HG03565 (cell line): ENCODE results near the gene MTTP.
A peak's percentile ranks its signal among the peaks of the same experiment; 100 is the strongest.
"Not testable (repeated sequence)": the region's sequence is repeated elsewhere in the genome, so short reads cannot be mapped to it uniquely, and the experiment has no call there.

Experiments used
- ATAC-seq: cut with Tn5 transposase; IDR thresholded peaks from one replicate; pipeline ENCODE4 v1.9.1; 2021; ENCODE audit warnings: mild to moderate bottlenecking, moderate library complexity; ENCODE audit not compliant: unreplicated experiment

Gene MTTP

DNA sequence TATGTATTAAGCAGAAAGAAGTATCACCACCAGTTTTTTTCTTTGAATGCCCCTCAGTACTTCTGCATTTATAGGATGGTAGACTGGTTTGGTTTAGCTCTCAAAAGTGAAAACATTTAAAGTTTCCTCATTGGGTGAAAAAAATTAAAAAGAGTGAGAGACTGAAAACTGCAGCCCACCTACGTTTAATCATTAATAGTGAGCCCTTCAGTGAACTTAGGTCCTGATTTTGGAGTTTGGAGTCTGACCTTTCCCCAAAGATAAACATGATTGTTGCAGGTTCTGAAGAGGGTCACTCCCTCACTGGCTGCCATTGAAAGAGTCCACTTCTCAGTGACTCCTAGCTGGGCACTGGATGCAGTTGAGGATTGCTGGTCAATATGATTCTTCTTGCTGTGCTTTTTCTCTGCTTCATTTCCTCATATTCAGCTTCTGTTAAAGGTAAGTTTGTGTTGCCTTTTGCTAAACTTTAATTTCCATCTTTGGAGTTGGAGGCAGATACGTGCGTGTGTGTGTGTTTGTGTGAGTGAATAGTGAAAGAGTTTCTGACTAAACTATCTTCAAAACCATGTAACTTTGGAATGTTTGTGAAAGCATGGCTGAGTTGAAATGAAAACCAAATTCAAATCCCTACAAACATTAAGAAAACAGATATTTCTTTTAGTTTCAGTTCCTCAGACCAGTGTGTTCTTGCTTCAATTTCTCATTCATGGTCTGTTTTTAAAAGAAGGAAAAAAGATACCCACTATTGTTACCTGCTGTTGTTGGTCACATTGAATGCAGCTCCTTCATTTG, at the start of gene MTTP:
Gene MTTP (plus strand): TSS at position 295 of the 795 bp plus-strand sequence. CDS start 86 bp downstream, at position 381.
- peak; percentile 88 for ATAC-seq

DNA sequence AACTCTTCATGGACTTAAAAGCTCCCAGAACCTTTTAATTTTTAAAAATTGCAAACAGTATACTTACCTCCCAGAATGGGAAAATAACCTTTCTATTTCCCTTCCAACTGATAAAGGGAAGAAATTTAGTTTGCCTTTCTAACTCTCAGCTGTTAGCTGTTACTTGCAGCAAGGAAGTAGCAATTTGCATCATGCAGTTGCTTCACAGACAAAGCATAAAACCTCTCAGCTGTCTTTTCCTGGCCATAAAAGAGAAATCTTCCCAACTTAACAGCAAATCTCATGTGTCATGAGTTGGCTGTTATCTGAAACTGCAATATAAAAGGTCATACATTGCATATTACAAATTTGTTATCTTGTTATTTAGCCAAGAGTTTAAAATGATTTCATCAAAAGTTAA, 45.4 kb upstream of the MTTP start:
- ATAC-seq, result no peak

DNA sequence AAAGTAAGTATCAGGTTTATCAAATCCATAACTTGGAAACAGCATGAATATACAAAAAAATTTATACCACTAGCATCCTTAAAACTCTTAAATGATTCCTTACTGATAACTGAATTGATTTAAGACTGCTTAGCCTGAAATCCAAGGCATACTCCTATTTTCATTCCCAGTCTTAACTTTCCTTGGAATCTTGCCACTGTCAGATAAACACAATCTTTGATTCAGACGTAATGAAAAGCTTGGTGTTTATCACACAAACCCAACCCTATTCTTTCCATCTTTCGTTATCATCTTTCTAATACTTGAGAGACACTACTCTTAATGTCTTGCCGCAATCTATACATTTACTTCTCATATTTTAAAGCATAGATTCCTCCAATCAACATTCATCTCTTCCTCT, 44.7 kb upstream of the MTTP start:
- no peak for ATAC-seq

DNA sequence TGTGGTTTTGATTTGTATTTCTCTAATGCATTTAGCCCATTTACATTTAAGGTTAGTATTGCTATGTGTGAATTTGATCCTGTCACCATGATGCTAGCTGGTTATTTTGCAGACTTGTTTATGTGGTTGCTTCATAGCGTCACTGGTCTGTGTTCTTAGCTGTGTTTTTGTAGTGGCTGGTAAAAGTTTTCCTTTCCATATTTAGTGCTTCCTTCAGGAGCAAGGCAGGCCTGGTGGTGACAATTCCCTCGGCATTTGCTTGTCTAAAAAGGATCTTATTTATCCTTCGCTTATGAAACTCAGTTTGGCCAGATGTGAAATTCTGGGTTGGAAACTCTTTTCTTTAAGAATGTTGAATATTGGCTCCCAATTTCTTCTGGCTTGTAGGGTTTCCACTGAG, 39.9 kb upstream of the MTTP start:
- ATAC-seq, result not testable (repeated sequence)

DNA sequence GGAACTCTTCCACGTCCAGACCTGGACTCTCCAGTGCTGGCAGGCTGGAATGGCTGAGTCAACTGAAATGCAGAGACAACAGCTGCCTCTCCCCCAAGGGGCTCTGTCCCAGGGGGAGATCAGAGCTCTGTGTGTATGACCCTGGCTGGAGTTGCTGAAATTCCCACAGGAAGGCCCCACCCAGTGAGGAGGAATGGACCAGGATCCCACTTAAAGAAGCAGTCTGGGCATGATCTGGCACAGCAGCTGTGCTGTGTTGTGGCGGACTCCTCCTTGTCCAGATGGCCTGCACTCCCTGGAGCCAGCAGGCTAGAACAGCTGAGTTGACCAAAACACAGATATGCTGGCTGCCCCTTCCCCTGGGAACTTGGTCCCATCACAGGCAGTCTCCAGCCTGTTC, 38.4 kb upstream of the MTTP start:
- no peak for ATAC-seq

GRCh38 chr4:99536848-99537247, 37.8 kb upstream of the MTTP start:
- no peak for ATAC-seq

- no peak for ATAC-seq
Observed at GRCh38 chr4:99537674-99538073, 37.0 kb upstream of the MTTP start.

- ATAC-seq, result no peak
Observed at GRCh38 chr4:99540277-99540939, 34.2 kb upstream of the MTTP start.

- ATAC-seq, result no peak
Observed at GRCh38 chr4:99552872-99553271, 21.8 kb upstream of the MTTP start.

- ATAC-seq, result peak; percentile 87
Observed at GRCh38 chr4:99563310-99564186, 11.1 kb upstream of the MTTP start, which contains the start of gene TRMT10A. Gene TRMT10A, minus strand, starts transcription at chr4:99564039. Its CDS starts 4,701 bp downstream, at chr4:99559338.

GRCh38 chr4:99564921-99565320, 9.7 kb upstream of the MTTP start:
- ATAC-seq, result no peak

DNA sequence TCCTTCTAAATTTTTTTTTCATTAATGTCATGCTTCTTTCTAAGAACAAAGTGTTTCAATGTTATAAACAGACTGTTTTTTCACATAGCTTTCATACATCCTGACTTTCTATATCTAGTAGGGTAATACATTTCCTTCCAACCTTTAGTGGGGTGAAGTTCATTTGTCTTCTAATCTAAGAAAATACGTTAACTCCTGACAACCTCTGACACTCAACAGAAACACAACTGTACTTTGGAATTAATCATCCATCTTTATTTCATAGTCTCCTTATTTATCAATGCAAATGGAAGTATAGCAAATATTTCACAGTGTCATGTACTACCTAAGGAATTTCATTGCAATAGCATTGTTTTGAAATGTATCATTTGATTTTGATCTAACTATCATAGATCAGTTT, 2.7 kb upstream of the MTTP start:
- no peak for ATAC-seq

DNA sequence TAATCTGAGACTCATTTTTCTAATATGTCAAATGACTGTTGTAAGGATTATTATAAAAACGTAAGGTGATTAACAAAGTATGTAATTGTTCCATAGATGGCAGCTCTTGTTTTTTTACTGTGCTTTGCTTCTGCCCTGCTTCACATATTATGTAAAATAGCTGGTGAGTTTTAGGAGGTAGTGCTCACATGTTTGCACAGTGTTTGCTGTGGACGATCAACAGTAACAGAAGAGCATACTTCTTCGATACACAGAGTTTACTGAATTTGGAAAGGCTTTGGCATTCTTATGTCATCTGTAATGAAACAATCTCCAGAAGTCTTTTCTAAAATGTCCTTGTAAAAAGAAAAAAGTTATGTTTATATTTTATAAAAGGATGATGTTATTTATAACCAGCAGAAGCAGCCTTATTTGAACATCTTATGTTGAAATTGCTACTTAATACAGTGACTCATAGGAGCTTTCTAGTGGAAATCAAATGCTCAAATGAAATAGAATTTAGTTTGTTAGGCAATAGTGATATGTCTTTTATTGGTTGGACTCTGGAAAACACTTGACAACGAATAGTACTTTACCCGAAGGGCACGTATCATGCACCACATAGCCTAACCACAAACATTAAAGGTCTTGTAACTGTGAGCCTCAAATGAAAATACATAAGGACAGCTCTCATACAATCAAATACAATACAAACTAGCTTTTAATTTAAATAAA, 1.9 kb upstream of the MTTP start:
- no peak for ATAC-seq

- no peak for ATAC-seq
Observed at GRCh38 chr4:99573735-99574368, 772 bp upstream of the MTTP start.

DNA sequence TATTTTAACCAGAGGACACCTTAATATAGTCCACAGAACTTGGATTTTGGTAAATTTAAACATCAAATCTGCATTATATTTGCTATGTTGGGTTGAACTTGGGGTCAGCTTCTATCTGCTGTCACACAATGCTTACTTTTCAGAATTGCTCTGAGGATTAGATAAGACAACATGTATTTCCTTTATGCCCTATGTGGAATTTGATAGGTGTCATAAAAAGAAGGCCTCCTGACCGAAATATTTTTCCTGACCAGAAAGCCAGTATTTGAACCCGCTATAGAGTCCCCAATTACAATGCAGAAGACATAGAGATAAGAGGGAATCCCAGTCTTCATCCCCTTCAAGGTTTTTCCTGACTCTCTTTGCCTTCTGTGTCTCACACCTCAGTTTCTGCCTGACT, 4.1 kb downstream of the MTTP start:
- no peak for ATAC-seq

DNA sequence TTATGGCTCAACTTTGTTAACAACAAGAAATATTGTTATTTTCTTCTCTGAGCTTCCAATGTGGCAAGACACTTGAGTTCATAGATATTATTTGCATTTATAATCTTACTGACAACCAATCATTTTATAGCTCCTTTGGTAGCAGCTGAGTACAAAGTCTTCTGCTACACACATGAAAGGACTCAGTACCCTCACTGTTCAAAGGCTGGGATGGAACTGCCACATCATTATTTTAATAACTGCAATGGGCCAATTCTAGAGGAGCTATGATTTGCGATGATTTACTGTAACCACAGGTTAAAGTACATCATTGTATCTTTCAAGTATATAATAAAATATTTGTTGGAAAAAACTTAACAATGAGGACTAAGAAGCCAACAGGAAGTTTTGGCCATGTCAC, 10.9 kb downstream of the MTTP start:
- no peak for ATAC-seq

DNA sequence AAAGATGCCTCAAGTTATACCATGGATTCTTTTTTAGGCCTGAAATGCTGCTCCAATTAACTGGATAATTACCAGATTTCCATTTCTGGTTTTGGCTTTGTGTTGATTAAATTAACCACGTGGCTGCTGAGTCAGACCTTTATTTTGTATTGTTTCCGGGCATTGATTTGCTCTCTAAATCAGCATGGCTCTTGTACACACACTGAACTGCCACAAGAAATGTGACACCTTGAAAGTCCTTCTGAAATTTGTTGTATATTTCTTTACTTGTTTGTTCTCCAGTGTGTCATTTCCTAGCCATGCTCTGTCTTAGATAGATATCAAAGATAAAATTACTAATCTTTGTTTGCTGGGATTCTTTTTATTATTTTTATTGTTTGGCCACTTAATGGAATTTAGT, 11.7 kb downstream of the MTTP start:
- ATAC-seq, result no peak

GRCh38 chr4:99586797-99587196, 12.2 kb downstream of the MTTP start:
- ATAC-seq, result no peak

DNA sequence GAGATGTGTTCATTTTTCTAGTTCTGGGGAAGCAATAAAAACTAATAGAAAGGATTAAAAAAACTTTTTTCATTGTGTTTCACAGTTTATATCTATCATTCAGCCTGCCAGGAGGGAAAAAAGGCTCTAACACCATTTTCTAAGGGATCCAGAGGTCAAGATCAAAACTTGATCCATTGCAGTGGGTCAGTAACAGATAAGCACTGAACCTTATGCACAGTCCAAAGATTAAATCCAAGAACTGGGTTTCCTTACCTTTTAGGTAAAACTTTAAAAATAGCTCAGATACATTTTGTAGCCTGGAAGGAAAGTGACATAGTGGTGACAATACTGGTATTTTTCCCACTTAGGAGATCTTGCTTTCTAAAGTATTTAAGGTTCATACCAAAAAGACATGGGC, 12.7 kb downstream of the MTTP start:
- ATAC-seq, result no peak

DNA sequence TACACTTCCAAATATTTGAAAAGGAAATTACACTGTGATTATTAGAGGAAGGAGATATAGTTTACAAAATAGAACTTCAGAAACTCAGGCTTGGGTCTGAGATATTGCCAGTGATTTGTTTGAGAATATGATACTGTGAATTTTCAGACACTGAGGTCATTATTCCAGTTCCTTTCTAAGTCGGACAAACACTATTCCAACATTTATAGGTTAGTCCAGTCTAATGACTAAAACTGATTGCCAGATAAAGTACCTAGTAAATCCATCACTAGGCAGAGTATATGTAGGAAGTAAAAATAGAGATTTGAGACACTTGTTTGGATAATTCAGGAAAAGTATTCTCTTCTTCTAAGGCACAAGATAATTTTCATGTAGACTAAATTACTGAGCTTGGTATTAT, 13.2 kb downstream of the MTTP start:
- ATAC-seq, result no peak
